ENCODE data around the gene SUSD6.
"Not testable (repeated sequence)": the region's sequence is repeated elsewhere in the genome, so short reads cannot be mapped to it uniquely, and the experiment has no call there.

SUSD6 gene

GRCh38 chr14:69716478-69717187 is 105.2 kb downstream of the SUSD6 start:
- no peak overlapping the region for H3K4me3 ChIP-seq (ENCODE audit: low read length)
- DNase-seq (ENCODE audit: low read depth, low spot score) = no peak

- DNase-seq (ENCODE audit: low read depth, low spot score); H3K4me3 ChIP-seq (ENCODE audit: low read length): not testable (repeated sequence)
Observed at GRCh38 chr14:69718614-69719013, 107.2 kb downstream of the SUSD6 start.

GRCh38 chr14:69719501-69719951 is 108.1 kb downstream of the SUSD6 start:
- DNase-seq (ENCODE audit: low read depth, low spot score) = no peak
- no peak overlapping the region for H3K4me3 ChIP-seq (ENCODE audit: low read length)

- DNase-seq (ENCODE audit: low read depth, low spot score) = no peak
- no peak overlapping the region for H3K4me3 ChIP-seq (ENCODE audit: low read length)
Observed at GRCh38 chr14:69720912-69721311, 109.5 kb downstream of the SUSD6 start.

GRCh38 chr14:69726761-69727511 is 115.5 kb downstream of the SUSD6 start:
- DNase-seq (ENCODE audit: low read depth, low spot score) = no peak

GRCh38 chr14:69727860-69728259 is 116.5 kb downstream of the SUSD6 start:
- no peak for DNase-seq (ENCODE audit: low read depth, low spot score)
- H3K4me3 ChIP-seq (ENCODE audit: low read length) = no peak overlapping the region

More at GRCh38 chr14:69726761-69727511, 115.5 kb downstream of the SUSD6 start:
- H3K4me3 ChIP-seq (ENCODE audit: low read length) = no peak overlapping the region

- DNase-seq (ENCODE audit: low read depth, low spot score); H3K4me3 ChIP-seq (ENCODE audit: low read length): not testable (repeated sequence)
Observed at GRCh38 chr14:69731919-69732598, 120.7 kb downstream of the SUSD6 start.

- H3K4me3 ChIP-seq (ENCODE audit: low read length); DNase-seq (ENCODE audit: low read depth, low spot score): not testable (repeated sequence)
Observed at GRCh38 chr14:69736405-69736804, 125.0 kb downstream of the SUSD6 start.

- H3K4me3 ChIP-seq (ENCODE audit: low read length) = no peak overlapping the region
- no peak for DNase-seq (ENCODE audit: low read depth, low spot score)
Observed at GRCh38 chr14:69741055-69741454, 129.7 kb downstream of the SUSD6 start.

- no peak overlapping the region for H3K4me3 ChIP-seq (ENCODE audit: low read length)
- DNase-seq (ENCODE audit: low read depth, low spot score) = no peak
Observed at GRCh38 chr14:69749956-69750355, 138.6 kb downstream of the SUSD6 start.

- no peak overlapping the region for H3K4me3 ChIP-seq (ENCODE audit: low read length)
- no peak for DNase-seq (ENCODE audit: low read depth, low spot score)
Observed at GRCh38 chr14:69750495-69750894, 139.1 kb downstream of the SUSD6 start.

- no peak for DNase-seq (ENCODE audit: low read depth, low spot score)
- no peak overlapping the region for H3K4me3 ChIP-seq (ENCODE audit: low read length)
Observed at GRCh38 chr14:69752773-69753172, 141.4 kb downstream of the SUSD6 start.

- H3K4me3 ChIP-seq (ENCODE audit: low read length) = no peak overlapping the region
- no peak for DNase-seq (ENCODE audit: low read depth, low spot score)
Observed at GRCh38 chr14:69753860-69754259, 142.5 kb downstream of the SUSD6 start.

GRCh38 chr14:69754487-69754886 is 143.1 kb downstream of the SUSD6 start:
- DNase-seq (ENCODE audit: low read depth, low spot score) = no peak
- no peak overlapping the region for H3K4me3 ChIP-seq (ENCODE audit: low read length)

- DNase-seq (ENCODE audit: low read depth, low spot score) = no peak
- H3K4me3 ChIP-seq (ENCODE audit: low read length) = no peak overlapping the region
Observed at GRCh38 chr14:69755296-69755695, 143.9 kb downstream of the SUSD6 start.

GRCh38 chr14:69755784-69756183 is 144.4 kb downstream of the SUSD6 start:
- H3K4me3 ChIP-seq (ENCODE audit: low read length) = no peak overlapping the region
- DNase-seq (ENCODE audit: low read depth, low spot score) = no peak

GRCh38 chr14:69756298-69756697 is 144.9 kb downstream of the SUSD6 start:
- DNase-seq (ENCODE audit: low read depth, low spot score) = no peak
- H3K4me3 ChIP-seq (ENCODE audit: low read length) = no peak overlapping the region

- DNase-seq (ENCODE audit: low read depth, low spot score) = no peak
- no peak overlapping the region for H3K4me3 ChIP-seq (ENCODE audit: low read length)
Observed at GRCh38 chr14:69760810-69761209, 149.4 kb downstream of the SUSD6 start.

GRCh38 chr14:69763761-69764510 is 152.5 kb downstream of the SUSD6 start:
- no peak for DNase-seq (ENCODE audit: low read depth, low spot score)
- no peak overlapping the region for H3K4me3 ChIP-seq (ENCODE audit: low read length)
